ENCODE results near the gene ETFDH.
"Not testable (repeated sequence)": the region's sequence is repeated elsewhere in the genome, so short reads cannot be mapped to it uniquely, and the experiment has no call there.

The ETFDH gene

GRCh38 chr4:158671915-158672806 lies at the start of gene ETFDH:
TSS of gene ETFDH (plus strand) at chr4:158672296. CDS start at chr4:158672457, 161 bp downstream.
- DNase-seq: peak; percentile 99

- DNase-seq: peak; percentile 40
Observed at GRCh38 chr4:158624889-158625478, 47.1 kb upstream of the ETFDH start.

GRCh38 chr4:158625544-158625943 lies 46.6 kb upstream of the ETFDH start:
- DNase-seq: no peak

- no peak for DNase-seq
Observed at GRCh38 chr4:158630893-158631292, 41.2 kb upstream of the ETFDH start.

- no peak for DNase-seq
Observed at GRCh38 chr4:158636619-158637018, 35.5 kb upstream of the ETFDH start.

GRCh38 chr4:158644356-158644755 lies 27.7 kb upstream of the ETFDH start:
- DNase-seq: no peak

GRCh38 chr4:158644760-158645159 lies 27.3 kb upstream of the ETFDH start:
- no peak for DNase-seq

GRCh38 chr4:158649111-158649680 lies 22.9 kb upstream of the ETFDH start:
- DNase-seq: no peak

GRCh38 chr4:158652920-158653319 lies 19.2 kb upstream of the ETFDH start:
- no peak for DNase-seq

GRCh38 chr4:158656439-158656838 lies 15.7 kb upstream of the ETFDH start:
- no peak for DNase-seq

- DNase-seq: no peak
Observed at GRCh38 chr4:158657291-158657690, 14.8 kb upstream of the ETFDH start.

GRCh38 chr4:158663255-158663654 lies 8.8 kb upstream of the ETFDH start:
- DNase-seq: not testable (repeated sequence)

GRCh38 chr4:158663707-158664625 lies 8.1 kb upstream of the ETFDH start:
- DNase-seq: not testable (repeated sequence)

- no peak for DNase-seq
Observed at GRCh38 chr4:158664806-158665205, 7.3 kb upstream of the ETFDH start.

- no peak for DNase-seq
Observed at GRCh38 chr4:158666892-158667291, 5.2 kb upstream of the ETFDH start.

GRCh38 chr4:158667651-158668198 lies 4.4 kb upstream of the ETFDH start:
- DNase-seq: peak; percentile 38

GRCh38 chr4:158669310-158669709 lies 2.8 kb upstream of the ETFDH start:
- no peak for DNase-seq

- peak; percentile 79 for DNase-seq
Observed at GRCh38 chr4:158670975-158671664, 976 bp upstream of the ETFDH start.

- no peak for DNase-seq
Observed at GRCh38 chr4:158671665-158671914, 506 bp upstream of the ETFDH start, which contains the start of gene C4orf46. TSS of gene C4orf46 (minus strand) at chr4:158671887. CDS start at chr4:158671801, 86 bp downstream.

GRCh38 chr4:158673633-158674032 lies 1.5 kb downstream of the ETFDH start:
- DNase-seq: no peak

- DNase-seq: no peak
Observed at GRCh38 chr4:158676076-158676475, 4.0 kb downstream of the ETFDH start.

GRCh38 chr4:158678767-158679166 lies 6.7 kb downstream of the ETFDH start:
- no peak for DNase-seq
